NCI-H748 (cell line): ENCODE data around the gene UPF1.
"Not testable (repeated sequence)": the region's sequence is repeated elsewhere in the genome, so short reads cannot be mapped to it uniquely, and the experiment has no call there.

Experiments
- DNase-seq: peaks from one replicate; lab custom pipeline; 2025; ENCODE audit not compliant: unreplicated experiment; lab: John Stamatoyannopoulos, UW

The UPF1 gene

DNA sequence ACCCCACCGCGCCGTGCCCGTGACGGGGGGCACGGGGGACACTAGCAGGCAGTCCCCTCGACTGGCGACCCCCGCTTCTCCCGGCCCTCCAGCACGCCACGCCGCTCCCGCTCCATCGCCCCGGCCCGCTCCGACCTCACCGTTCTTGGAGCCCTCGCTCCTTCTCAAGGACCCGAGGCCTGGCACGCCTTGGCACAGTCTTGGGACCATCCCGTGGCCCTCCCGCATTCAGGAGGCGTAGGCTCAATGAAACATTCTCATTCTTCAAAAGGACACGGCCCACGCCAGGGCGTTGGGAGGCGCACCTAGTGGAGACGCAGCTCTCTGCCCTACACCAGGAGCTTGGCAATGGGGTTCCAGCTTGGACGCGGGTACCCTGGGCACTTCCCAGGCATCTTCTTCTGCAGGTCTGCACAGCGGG is 64.7 kb downstream of the UPF1 start:
- DNase-seq = peak; percentile 22

- DNase-seq = no peak
These were observed 65.6 kb downstream of the UPF1 start for GRCh38 chr19:18897094-18898029.

DNA sequence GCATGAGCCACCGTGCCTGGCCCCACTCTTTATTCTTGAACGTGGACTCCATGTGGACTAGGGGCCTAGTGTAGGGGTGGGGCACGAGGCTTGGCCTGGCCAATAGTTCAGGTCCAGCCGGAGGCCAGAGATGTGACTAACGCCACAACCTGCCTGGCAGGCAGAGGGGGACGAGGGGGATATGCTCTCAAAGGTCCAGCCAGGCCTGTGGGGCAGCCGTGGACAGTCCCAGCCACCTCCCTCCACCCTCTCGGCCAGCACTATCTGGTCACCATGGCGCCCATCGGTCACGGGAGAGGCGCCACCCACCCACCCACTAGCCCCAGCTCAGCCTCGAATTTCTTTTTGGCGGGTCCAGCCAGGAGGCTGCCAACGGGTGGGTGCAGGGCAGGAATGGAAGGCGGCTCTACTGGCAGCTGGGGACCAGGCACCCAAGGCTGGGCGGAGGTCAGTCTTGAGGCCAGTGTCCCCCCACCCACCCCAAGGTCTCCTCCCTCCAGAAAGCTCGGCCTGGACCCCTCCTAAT is 66.4 kb downstream of the UPF1 start:
- no peak for DNase-seq

DNA sequence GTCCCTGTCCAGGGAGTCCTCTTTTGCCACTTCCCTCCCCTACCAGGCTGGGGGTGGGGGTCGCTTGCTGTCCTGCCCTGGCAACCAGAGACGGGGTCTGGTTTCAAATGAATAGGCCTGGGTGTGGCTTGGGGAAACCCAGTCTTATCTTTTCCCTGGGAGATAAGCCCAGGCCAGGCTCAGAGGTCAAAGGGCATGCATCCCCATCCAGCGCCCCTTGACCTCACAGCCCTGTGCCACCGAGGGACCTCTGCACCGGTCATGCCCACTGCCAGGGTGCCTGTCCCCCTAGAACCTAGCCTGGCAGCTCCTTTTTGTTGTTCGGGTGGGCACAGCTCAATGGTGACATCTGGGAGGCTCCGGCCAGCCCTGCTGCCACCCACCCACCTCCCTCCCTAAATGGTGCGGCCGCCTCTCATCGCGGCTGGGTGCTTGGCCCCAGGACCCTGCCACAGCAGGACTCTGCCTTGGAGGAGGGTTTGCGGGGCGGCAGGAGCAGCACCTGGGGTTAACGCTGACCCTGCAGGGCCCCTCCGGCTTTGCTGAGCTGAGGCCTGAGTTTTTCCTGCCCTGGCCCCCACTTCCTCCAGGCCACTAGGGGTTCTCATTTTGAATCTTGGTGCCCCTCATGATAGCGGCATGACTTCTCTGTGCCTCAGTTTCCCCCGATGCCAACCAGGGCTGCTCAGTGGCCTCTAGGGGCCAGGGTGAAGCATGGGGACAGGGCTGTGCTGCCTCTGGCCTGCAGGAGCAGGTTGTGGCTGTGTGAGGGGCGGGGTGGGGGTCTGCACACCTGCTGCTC is 67.0 kb downstream of the UPF1 start:
- DNase-seq = no peak

DNA sequence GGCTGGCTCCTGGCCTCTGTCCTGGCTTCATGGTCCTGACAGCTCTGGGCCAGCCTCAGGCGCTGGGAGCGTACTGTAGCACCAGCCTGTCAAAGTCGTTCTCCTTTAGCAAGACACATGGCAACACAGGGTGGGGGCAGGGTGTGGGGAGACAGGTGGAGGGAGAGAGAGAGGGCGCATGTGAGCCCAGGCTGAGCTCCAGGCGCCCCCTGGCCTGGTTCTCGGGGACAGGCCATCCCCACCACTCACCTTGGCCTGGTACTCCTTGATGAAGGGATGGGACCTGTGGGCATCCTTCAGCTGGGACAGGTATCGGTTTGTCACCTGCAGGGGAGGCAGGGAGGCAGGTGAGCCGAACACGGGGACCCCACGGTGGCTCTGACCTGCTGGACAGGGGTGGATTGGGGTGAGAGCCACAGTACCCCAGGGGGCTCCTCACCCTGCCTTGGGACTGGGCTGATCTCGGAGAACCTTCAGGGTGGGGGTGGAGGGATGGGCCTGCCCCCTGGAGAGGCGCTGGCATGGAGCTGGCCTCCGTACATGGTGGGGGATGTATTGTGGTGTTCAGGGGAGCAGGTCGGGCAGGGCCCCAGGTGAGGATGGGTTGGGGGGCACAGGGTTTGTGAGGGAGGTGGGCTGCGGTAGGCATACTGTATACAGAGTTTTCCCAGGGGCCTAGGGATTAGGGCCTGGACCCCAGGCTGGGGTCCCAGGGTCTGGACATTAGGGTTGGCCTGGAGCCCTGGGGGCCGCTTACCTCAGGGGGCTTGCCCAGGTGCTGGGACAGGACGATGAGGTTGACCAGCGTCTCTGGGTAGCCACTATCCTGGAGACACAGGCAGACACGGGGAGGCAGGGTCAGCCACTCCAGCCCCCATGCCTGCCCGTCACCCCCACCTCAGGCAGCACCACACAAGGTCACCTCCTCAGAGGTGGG is 68.1 kb downstream of the UPF1 start:
- DNase-seq = no peak

- DNase-seq = no peak
These were observed 69.1 kb downstream of the UPF1 start for GRCh38 chr19:18900700-18901481.

GRCh38 chr19:18901491-18901890 is 69.7 kb downstream of the UPF1 start:
- DNase-seq = no peak

- not testable (repeated sequence) for DNase-seq
These were observed 70.8 kb downstream of the UPF1 start for GRCh38 chr19:18902519-18902918.

DNA sequence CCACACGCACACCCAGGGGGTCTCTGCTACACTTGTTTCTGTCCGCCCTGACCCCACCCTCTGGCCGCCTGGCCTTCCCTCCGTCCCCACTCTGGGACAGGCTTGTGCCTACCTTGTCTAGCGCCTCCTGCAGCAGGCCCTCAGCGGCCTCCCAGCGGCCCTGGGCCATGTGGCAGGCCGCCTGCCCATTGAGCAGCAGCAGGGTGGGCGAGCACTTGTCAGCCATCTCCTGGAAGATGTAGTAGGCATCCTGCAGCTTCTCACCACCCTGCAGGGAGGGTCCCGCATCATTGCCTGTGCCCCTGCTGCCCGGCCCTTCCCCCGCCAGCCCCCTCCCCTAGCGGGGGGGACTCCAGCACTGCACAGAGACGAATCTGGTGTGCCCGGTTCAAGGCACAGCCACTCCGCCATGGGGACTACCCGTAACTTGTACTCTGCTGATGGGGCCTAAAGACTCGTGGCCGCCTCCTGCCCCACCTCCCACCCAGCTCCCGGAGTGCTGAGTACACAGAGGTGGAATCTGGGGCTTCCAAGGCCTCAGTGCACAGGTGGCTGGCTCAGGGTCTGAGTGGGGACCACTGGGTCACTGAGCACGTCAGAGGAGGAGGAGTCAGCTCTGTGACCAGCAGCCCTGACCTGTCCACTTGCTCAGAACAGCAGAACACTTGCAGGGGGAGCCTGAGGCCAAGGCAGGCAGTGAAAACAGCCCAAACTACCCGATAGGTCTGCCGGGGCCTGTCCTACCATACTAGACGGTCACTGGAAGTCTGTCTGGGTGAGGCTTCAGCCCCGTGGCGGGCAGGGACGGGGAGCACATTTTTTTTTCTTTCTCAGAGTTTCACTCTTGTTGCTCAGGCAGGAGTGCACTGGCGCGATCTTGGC is 71.6 kb downstream of the UPF1 start:
- no peak for DNase-seq

GRCh38 chr19:18904334-18905057 is 72.7 kb downstream of the UPF1 start:
- no peak for DNase-seq

- DNase-seq = no peak
These were observed 73.3 kb downstream of the UPF1 start for GRCh38 chr19:18905058-18905456.

- no peak for DNase-seq
These were observed 73.9 kb downstream of the UPF1 start for GRCh38 chr19:18905513-18906236.

GRCh38 chr19:18906605-18907519 is 75.1 kb downstream of the UPF1 start:
- no peak for DNase-seq

GRCh38 chr19:18908917-18909619 is 77.3 kb downstream of the UPF1 start:
- DNase-seq = no peak

DNA sequence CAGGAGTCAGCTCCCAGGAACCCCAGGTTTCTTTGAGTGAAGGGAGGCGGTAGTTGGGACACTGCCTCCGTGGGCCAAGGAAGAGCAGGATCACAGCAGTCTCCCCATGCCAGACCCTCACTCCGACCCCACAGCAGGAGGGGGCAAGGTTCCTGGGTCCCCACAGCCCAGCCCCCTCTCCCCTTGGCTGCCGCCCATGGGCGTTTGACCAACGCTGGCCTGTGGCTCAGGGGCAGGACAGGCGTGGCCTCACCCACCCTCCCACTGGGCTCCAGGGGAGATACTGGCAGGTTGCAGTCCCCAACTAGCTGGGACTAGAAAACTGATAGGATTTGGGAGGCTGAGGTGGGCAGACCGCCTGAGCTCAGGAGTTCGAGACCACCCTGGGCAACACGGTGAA is 78.3 kb downstream of the UPF1 start:
- DNase-seq = no peak
